HFFc6 (cell line): ENCODE data around the gene NELFA. TPM values are rescaled to one million over a fixed set of nuclear protein-coding genes. Genes with fewer than 3 reads are reported as not detected.
A peak's percentile ranks its signal among the peaks of the same experiment; 100 is the strongest.

Experiments
- DNase-seq: peaks from one replicate; pipeline ENCODE4 v3.0.0-alpha.2; 2018
- H3K27ac Mint-ChIP-seq: 2 replicates; pipeline ENCODE4 v1.8.0; 2020; ENCODE audit warnings: mild to moderate bottlenecking, mixed read lengths
- H3K27me3 Mint-ChIP-seq: 2 replicates; pipeline ENCODE4 v1.8.0; 2021; ENCODE audit warnings: mild to moderate bottlenecking, moderate library complexity, mixed read lengths; ENCODE audit not compliant: insufficient read depth
- H3K36me3 Mint-ChIP-seq: 2 replicates; pipeline ENCODE4 v1.8.0; 2021; ENCODE audit warnings: low read depth, mixed read lengths
- H3K4me1 Mint-ChIP-seq: 2 replicates; pipeline ENCODE4 v1.8.0; 2020; ENCODE audit warnings: low read depth, mixed read lengths
- H3K4me3 Mint-ChIP-seq: 2 replicates; pipeline ENCODE4 v1.8.0; 2020; ENCODE audit warnings: mild to moderate bottlenecking, moderate library complexity, mixed read lengths
- H3K9me3 Mint-ChIP-seq: 2 replicates; pipeline ENCODE4 v1.8.0; 2020; ENCODE audit warnings: mild to moderate bottlenecking, mixed read lengths
- CTCF ChIP-seq: fragments of 200-600 bp; sonication (generic); IDR thresholded peaks from 2 replicates; pipeline ENCODE4 v1.5.0; 2021; ENCODE audit warnings: antibody characterized with exemption, mild to moderate bottlenecking
- total RNA-seq, 6 experiments: library from RNA; stranded (reverse); fragmentation: NEBNext Ultra II Directional; extraction: Animal tissue kit (Norgen Biotek cat#: 25700); gene quantifications; 2 replicates in 1 of 6; 3 replicates in 5 of 6; pipeline ENCODE4 v1.2.3, GENCODE V29; 2021

The NELFA gene
- total RNA-seq, 6 experiments from 2014 or later: 19.2 to 21.2 (median 20.2) TPM

DNA sequence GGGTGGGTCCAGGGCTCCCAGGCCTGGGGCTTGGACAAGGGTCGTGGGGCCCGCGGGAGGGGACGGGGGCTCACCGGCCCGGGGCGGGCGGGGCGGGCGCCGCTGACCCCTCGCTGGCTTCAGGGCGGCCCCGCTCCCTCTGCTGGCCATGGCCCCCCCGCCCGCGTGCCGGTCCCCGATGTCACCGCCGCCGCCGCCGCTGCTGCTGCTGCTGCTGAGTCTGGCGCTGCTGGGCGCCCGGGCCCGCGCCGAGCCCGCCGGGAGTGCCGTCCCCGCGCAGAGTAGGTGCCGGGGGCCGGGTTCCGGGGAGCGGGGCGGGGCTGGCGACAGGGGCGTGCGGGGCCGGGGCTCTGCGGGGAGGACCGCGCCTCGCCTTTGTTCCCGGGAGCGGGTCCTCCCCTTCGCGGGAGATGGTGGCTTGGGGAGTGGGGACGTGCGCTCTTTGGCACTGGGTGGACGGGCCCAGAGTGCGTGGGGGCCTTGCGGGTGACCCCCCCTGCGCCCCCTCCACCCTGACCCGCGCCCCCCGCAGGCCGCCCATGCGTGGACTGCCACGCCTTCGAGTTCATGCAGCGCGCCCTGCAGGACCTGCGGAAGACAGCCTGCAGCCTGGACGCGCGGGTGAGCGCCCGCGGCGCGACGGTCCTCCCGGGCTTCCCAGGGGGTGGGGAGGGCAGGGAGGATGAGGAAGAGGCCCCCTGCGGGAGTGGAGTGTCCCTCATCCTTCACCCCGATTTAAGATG, 33.6 kb upstream of the NELFA start:
- Mint-ChIP-seq H3K27me3 (peaks cover 13% of the 10 kb centered on the region), H3K4me3 (peak overlapping the region; percentile 87), H3K27ac (no peak overlapping the region), H3K4me1 (no peaks in the 10 kb centered on the region; the same call in 1 of the 2 replicates), H3K36me3 (no peaks in the 10 kb centered on the region), H3K9me3 (no peaks in the 10 kb centered on the region)
- TF ChIP-seq CTCF: peak; percentile 10; the same call in 1 of the 2 replicates
- DNase-seq: no peak

GRCh38 chr4:2041239-2042130, 32.7 kb upstream of the NELFA start:
- H3K4me3 Mint-ChIP-seq: peak overlapping the region; percentile 87
- TF ChIP-seq CTCF: no peak
- no peaks in the 10 kb centered on the region for H3K36me3 Mint-ChIP-seq
- peaks cover 13% of the 10 kb centered on the region for H3K27me3 Mint-ChIP-seq
- H3K4me1 Mint-ChIP-seq: no peaks in the 10 kb centered on the region; the same call in 1 of the 2 replicates
- peak; percentile 68 for DNase-seq
- H3K9me3 Mint-ChIP-seq: no peaks in the 10 kb centered on the region
- no peak overlapping the region for H3K27ac Mint-ChIP-seq

DNA sequence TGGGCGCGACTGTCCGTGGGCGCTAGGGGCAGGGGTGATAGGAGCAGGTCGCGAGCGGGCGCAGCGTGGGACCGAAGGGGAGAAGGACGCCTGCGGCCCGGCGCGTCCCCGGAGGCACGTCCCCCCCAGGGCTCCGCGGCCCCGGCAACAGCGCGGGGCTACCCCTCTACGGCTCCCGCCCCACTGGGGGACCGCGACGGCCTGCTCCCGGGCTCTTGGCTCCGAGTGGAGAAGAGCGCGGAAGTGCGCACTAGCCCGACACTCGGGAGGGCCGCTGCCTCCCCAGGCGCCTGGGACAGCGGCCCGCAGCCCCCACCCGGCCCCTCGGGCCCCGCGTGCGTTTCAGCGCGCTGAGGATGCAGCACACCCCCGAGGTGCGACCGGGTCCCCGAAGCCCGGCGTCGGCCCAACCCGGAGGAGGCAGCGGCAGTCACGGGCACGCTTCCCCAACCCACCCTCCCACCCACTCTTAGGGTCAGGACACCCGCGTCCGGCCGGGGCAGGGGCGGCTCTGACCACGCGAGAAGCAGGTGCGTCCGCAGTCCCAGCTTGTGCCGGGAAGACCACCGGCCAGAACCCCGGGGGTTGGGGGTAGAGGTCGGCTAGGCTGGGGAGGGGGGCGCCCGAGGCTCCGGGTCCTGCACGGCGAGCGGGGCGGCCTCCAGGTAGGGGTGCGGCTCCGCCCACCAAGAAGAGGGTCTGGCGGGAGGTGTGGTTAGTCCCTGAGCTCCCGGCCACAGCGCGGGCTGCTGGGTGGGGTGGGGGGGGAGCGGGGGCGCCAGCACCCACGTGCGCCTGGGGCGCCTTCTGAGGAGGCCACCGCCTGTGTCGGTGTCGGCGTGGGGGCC, 31.8 kb upstream of the NELFA start:
- H3K9me3 Mint-ChIP-seq: no peaks in the 10 kb centered on the region
- DNase-seq: no peak
- TF ChIP-seq CTCF: no peak
- no peaks in the 10 kb centered on the region for H3K4me1 Mint-ChIP-seq
- no peak overlapping the region for H3K4me3 Mint-ChIP-seq
- H3K27me3 Mint-ChIP-seq: peaks cover 13% of the 10 kb centered on the region
- no peaks in the 10 kb centered on the region for H3K36me3 Mint-ChIP-seq
- H3K27ac Mint-ChIP-seq: no peak overlapping the region

- Mint-ChIP-seq H3K27me3 (peaks cover 35% of the 10 kb centered on the region), H3K9me3 (peaks cover 8% of the 10 kb centered on the region)
Measured at GRCh38 chr4:2036866-2037265, 28.1 kb upstream of the NELFA start.

More at GRCh38 chr4:2036866-2037265, 28.1 kb upstream of the NELFA start:
- Mint-ChIP-seq H3K27ac (no peak overlapping the region), H3K4me1 (no peaks in the 10 kb centered on the region), H3K4me3 (no peak overlapping the region), H3K36me3 (no peaks in the 10 kb centered on the region)
- no peak for DNase-seq
- TF ChIP-seq CTCF: no peak
